Measurements from ENCODE around the gene OR52E6. TPM values are rescaled to one million over a fixed set of nuclear protein-coding genes. Genes with fewer than 3 reads are reported as not detected.

The OR52E6 gene
- total RNA-seq, 1 donor from 2014 or later: not detected

DNA sequence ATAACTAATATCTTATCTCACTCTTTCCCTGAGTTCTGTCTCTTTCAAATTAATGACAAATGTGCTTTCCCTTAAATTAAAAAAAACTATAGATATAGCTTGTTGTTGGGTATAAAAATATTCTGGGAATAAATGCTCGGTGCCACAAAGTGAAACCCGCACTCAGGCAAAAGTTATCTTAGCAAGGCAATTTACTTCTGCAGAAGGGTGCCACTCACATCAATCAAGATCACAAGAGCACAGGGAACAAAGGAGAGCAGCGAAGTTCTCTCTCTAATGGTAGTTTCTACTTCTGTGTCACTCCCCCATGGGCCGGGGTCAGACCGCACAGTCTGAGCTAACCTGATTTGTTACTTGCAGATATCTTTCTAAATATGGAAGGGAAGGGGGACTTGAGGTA is 37.7 kb downstream of the OR52E6 start:
- intact Hi-C loops (cut with micrococcal nuclease): no loop called here

DNA sequence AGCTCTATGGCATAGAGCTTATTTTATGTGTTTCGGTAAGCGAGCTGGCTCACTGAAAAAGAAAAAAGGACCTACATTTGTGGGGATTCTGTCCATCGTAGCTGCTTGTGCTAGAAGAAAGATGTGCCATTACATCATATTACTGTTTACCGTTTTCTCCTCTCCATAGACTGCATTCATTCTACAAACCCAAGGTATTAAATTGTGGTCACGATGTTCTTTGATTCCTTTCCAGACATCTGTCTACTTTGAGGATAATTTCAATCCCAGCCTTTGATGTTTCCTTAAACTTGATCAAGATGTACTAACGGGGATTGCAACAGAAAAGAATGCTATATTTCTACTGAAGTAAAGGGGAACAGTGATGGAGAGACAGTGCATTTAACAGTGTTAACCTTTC is 45.2 kb downstream of the OR52E6 start:
- intact Hi-C loops (cut with micrococcal nuclease): no loop called here

DNA sequence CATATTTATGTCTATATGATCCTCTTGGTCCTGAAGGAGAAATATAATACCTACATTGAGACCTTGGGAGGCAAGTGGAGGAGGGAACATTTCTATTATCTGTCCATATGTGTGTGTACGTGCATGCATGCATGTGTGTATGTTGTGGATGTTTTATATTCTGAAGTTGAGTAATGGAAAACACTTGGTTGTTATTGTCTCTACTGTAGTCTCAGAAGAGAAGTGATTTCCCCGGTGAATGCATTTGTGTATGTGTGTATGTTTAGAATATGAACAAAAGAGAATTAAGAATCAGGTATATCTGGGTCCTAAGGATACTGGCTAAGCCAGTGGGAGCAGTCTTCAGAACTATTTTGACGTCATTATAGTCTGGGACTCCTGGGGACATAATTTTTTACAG is 50.5 kb downstream of the OR52E6 start, which contains the start of gene OR52N1:
Gene OR52N1, minus strand, starts transcription at position 101 of the 400 bp plus-strand sequence. CDS start 2,449 bp downstream, outside the sequence.
- intact Hi-C loops (cut with micrococcal nuclease): no loop called here

Other genes with a start within 250 kb of the OR52E6 start
- 0.18 and 0.25 TPM in 2 replicates for gene TRIM6, start 245.3 kb downstream of the OR52E6 start, total RNA-seq
- gene TRIM34, start 216.9 kb downstream of the OR52E6 start, total RNA-seq: 7.4 and 8.8 TPM in 2 replicates
- 22.1 and 24.4 TPM in 2 replicates for gene TRIM5, start 156.8 kb downstream of the OR52E6 start, total RNA-seq
- 173 and 177 TPM in 2 replicates for gene TRIM22, start 152.1 kb downstream of the OR52E6 start, total RNA-seq
- 0.09 and 0.36 TPM in 2 replicates for gene OR56B1, start 105.4 kb downstream of the OR52E6 start, total RNA-seq
- gene OR52N4, start 87.7 kb downstream of the OR52E6 start, total RNA-seq: 0.52 and 0.57 TPM in 2 replicates
- gene OR52N5, start 58.5 kb downstream of the OR52E6 start, total RNA-seq: not detected in 2 replicates
- gene OR52N1, start 50.6 kb downstream of the OR52E6 start, total RNA-seq: 0.23 TPM in 1 of 2 replicates, not detected in the other
- not detected in 2 replicates for gene OR52N2, start 33.0 kb downstream of the OR52E6 start, total RNA-seq
- not detected in 2 replicates for gene OR52E8, start 15.8 kb upstream of the OR52E6 start, total RNA-seq
- not detected in 2 replicates for gene OR52E4, start 38.7 kb upstream of the OR52E6 start, total RNA-seq
- not detected in 2 replicates for gene OR52E5, start 51.3 kb upstream of the OR52E6 start, total RNA-seq
- not detected in 2 replicates for gene OR56A3, start 100.4 kb upstream of the OR52E6 start, total RNA-seq
- not detected in 2 replicates for gene OR56A5, start 126.6 kb upstream of the OR52E6 start, total RNA-seq
- not detected in 2 replicates for gene OR52L1, start 145.1 kb upstream of the OR52E6 start, total RNA-seq
- gene OR56A4, start 165.0 kb upstream of the OR52E6 start, total RNA-seq: 0.05 TPM in 1 of 2 replicates, not detected in the other
- gene OR56A1, start 188.9 kb upstream of the OR52E6 start, total RNA-seq: not detected in 2 replicates